SK-N-SH treated with all-trans-retinoic acid at 6 μM for 48 hours (cell line): Measurements from ENCODE around the gene HOXB7.

Experiments used
- ATAC-seq: fragments of 200-7000 bp; cut with Tn5 transposase; 3 replicates; pipeline ENCODE4 v1.9.1; 2020; ENCODE audit warnings: mild to moderate bottlenecking, moderate library complexity
- ARNTL ChIP-seq: fragments of 450-650 bp; formaldehyde crosslinking; IDR thresholded peaks from 2 replicates; pipeline ENCODE4 v1.5.0; 2020; ENCODE audit warnings: low read depth, mild to moderate bottlenecking, moderate library complexity, borderline replicate concordance
- BACH2 ChIP-seq: fragments of 250-450 bp; sonication (Bioruptor Pico); IDR thresholded peaks from 2 replicates; pipeline ENCODE4 v1.9.0; 2021; ENCODE audit warnings: mild to moderate bottlenecking, borderline replicate concordance
- CSDC2 ChIP-seq: fragments of 250-450 bp; sonication (Bioruptor Pico); IDR thresholded peaks from 2 replicates; pipeline ENCODE4 v1.5.0; 2020; ENCODE audit warnings: mild to moderate bottlenecking, moderate library complexity
- CSRNP3 ChIP-seq: fragments of 250-450 bp; sonication (Bioruptor Pico); IDR thresholded peaks from 2 replicates; pipeline ENCODE4 v1.5.1; 2021; ENCODE audit warnings: mild to moderate bottlenecking, moderate library complexity
- ESRRG ChIP-seq: fragments of 250-450 bp; sonication (Bioruptor Pico); IDR thresholded peaks from 2 replicates; pipeline ENCODE4 v1.6.1; 2021; ENCODE audit warnings: mild to moderate bottlenecking
- GLIS3 ChIP-seq: fragments of 250-450 bp; sonication (Bioruptor Pico); IDR thresholded peaks from 2 replicates; pipeline ENCODE4 v1.5.0; 2020; ENCODE audit warnings: mild to moderate bottlenecking, moderate library complexity
- ISL1 ChIP-seq: fragments of 250-450 bp; sonication (Bioruptor Pico); IDR thresholded peaks from 2 replicates; pipeline ENCODE4 v2.1.2; 2022; ENCODE audit warnings: mild to moderate bottlenecking, moderate library complexity
- OSR1 ChIP-seq: fragments of 250-450 bp; sonication (Bioruptor Pico); IDR thresholded peaks from 2 replicates; pipeline ENCODE4 v1.8.0; 2022; ENCODE audit warnings: moderate library complexity, mild to moderate bottlenecking, inconsistent platforms
- PATZ1 ChIP-seq: fragments of 250-450 bp; sonication (Bioruptor Pico); IDR thresholded peaks from 2 replicates; pipeline ENCODE4 v1.8.0; 2020; ENCODE audit warnings: mild to moderate bottlenecking, moderate library complexity, borderline replicate concordance
- PPARA ChIP-seq: fragments of 250-450 bp; sonication (Bioruptor Pico); IDR thresholded peaks from 2 replicates; pipeline ENCODE4 v1.5.0; 2020; ENCODE audit warnings: mild to moderate bottlenecking, borderline replicate concordance
- RARB ChIP-seq: fragments of 250-450 bp; sonication (Bioruptor Pico); IDR thresholded peaks from 2 replicates; pipeline ENCODE4 v1.8.0; 2021; ENCODE audit warnings: mild to moderate bottlenecking, moderate library complexity
- SNAI2 ChIP-seq: fragments of 250-450 bp; sonication (Bioruptor Pico); IDR thresholded peaks from 2 replicates; pipeline ENCODE4 v1.5.0; 2020; ENCODE audit warnings: mild to moderate bottlenecking, moderate library complexity
- TCF4 ChIP-seq: fragments of 250-450 bp; sonication (Bioruptor Pico); IDR thresholded peaks from 2 replicates; pipeline ENCODE4 v1.8.0; 2021; ENCODE audit warnings: mild to moderate bottlenecking, moderate library complexity, borderline replicate concordance
- TOX ChIP-seq: fragments of 250-450 bp; sonication (Bioruptor Pico); IDR thresholded peaks from 2 replicates; pipeline ENCODE4 v1.8.0; 2021; ENCODE audit warnings: mild to moderate bottlenecking, moderate library complexity, borderline replicate concordance
- ZC3H10 ChIP-seq: fragments of 250-450 bp; sonication (Bioruptor Pico); IDR thresholded peaks from 2 replicates; pipeline ENCODE4 v1.5.1; 2021; ENCODE audit warnings: mild to moderate bottlenecking, moderate library complexity
- ZFP3 ChIP-seq: fragments of 250-450 bp; sonication (Bioruptor Pico); IDR thresholded peaks from 2 replicates; pipeline ENCODE4 v1.5.0; 2020; ENCODE audit warnings: mild to moderate bottlenecking, moderate library complexity
- ZFP30 ChIP-seq: fragments of 450-650 bp; formaldehyde crosslinking; IDR thresholded peaks from 2 replicates; pipeline ENCODE4 v1.5.0; 2022; ENCODE audit warnings: mild to moderate bottlenecking, moderate library complexity
- ZNF565 ChIP-seq: fragments of 450-650 bp; formaldehyde crosslinking; conservative IDR thresholded peaks from 2 replicates; pipeline ENCODE4 v1.5.0; 2020; ENCODE audit warnings: low read depth, mild to moderate bottlenecking, moderate library complexity
- ZNF70 ChIP-seq: fragments of 450-650 bp; formaldehyde crosslinking; IDR thresholded peaks from 2 replicates; pipeline ENCODE4 v1.5.0; 2020; ENCODE audit warnings: mild to moderate bottlenecking, moderate library complexity
- ZNF8 ChIP-seq: fragments of 450-650 bp; formaldehyde crosslinking; IDR thresholded peaks from 2 replicates; pipeline ENCODE4 v1.5.0; 2020; ENCODE audit warnings: mild to moderate bottlenecking, moderate library complexity
- TF ChIP-seq, protein P1 (sequence below): fragments of 250-450 bp; sonication (Bioruptor Pico); IDR thresholded peaks from 2 replicates; pipeline ENCODE4 v1.5.0; 2020; ENCODE audit warnings: mild to moderate bottlenecking, moderate library complexity
- TF ChIP-seq, protein P2 (sequence below): fragments of 250-450 bp; sonication (Bioruptor Pico); IDR thresholded peaks from 2 replicates; pipeline ENCODE4 v1.8.0; 2021; ENCODE audit warnings: low read depth, mild to moderate bottlenecking, moderate library complexity, borderline replicate concordance
- TF ChIP-seq, protein P3 (sequence below): fragments of 250-450 bp; sonication (Bioruptor Pico); IDR thresholded peaks from 2 replicates; pipeline ENCODE4 v1.5.1; 2020; ENCODE audit warnings: low read depth, mild to moderate bottlenecking, moderate library complexity

Gene HOXB7

DNA sequence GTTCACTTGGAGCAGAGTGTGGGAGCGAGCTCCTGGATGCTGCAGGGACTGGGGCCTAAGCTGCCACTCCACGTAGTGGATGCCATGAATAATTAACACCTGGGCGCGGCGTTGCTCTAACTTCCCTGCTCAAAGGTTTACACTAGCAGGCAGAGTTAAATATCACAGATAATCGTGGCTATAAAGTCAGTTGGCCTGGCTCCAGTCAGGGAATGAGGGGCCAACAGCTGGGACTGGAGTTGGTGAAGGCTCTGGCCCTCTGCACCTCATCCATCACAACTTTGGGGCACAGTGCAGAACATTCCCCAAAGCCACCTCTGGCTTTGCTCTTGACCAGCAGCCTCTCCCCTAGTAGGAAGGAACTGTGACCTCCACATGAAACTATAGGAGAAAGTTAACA lies 43.6 kb downstream of the HOXB7 start:
- ATAC-seq, result no peak
- TF ChIP-seq ZC3H10 (CRISPR knock-in tag) (no peak), OSR1 (CRISPR knock-in tag) (no peak), ISL1 (CRISPR knock-in tag) (no peak), SNAI2 (CRISPR knock-in tag) (no peak), ZNF8 (CRISPR knock-in tag) (no peak), RARB (no peak), ZFP3 (CRISPR knock-in tag) (no peak), TCF4 (CRISPR knock-in tag) (no peak), ARNTL (no peak), PATZ1 (CRISPR knock-in tag) (no peak), CSDC2 (CRISPR knock-in tag) (no peak), PPARA (CRISPR knock-in tag) (no peak), ZNF565 (CRISPR knock-in tag) (no peak), GLIS3 (no peak), CSRNP3 (CRISPR knock-in tag) (no peak), TOX (CRISPR knock-in tag) (no peak)
- TF ChIP-seq, protein P1, sequence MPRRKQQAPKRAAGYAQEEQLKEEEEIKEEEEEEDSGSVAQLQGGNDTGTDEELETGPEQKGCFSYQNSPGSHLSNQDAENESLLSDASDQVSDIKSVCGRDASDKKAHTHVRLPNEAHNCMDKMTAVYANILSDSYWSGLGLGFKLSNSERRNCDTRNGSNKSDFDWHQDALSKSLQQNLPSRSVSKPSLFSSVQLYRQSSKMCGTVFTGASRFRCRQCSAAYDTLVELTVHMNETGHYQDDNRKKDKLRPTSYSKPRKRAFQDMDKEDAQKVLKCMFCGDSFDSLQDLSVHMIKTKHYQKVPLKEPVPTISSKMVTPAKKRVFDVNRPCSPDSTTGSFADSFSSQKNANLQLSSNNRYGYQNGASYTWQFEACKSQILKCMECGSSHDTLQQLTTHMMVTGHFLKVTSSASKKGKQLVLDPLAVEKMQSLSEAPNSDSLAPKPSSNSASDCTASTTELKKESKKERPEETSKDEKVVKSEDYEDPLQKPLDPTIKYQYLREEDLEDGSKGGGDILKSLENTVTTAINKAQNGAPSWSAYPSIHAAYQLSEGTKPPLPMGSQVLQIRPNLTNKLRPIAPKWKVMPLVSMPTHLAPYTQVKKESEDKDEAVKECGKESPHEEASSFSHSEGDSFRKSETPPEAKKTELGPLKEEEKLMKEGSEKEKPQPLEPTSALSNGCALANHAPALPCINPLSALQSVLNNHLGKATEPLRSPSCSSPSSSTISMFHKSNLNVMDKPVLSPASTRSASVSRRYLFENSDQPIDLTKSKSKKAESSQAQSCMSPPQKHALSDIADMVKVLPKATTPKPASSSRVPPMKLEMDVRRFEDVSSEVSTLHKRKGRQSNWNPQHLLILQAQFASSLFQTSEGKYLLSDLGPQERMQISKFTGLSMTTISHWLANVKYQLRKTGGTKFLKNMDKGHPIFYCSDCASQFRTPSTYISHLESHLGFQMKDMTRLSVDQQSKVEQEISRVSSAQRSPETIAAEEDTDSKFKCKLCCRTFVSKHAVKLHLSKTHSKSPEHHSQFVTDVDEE (CRISPR knock-in tag), result no peak
- TF ChIP-seq, protein P2, sequence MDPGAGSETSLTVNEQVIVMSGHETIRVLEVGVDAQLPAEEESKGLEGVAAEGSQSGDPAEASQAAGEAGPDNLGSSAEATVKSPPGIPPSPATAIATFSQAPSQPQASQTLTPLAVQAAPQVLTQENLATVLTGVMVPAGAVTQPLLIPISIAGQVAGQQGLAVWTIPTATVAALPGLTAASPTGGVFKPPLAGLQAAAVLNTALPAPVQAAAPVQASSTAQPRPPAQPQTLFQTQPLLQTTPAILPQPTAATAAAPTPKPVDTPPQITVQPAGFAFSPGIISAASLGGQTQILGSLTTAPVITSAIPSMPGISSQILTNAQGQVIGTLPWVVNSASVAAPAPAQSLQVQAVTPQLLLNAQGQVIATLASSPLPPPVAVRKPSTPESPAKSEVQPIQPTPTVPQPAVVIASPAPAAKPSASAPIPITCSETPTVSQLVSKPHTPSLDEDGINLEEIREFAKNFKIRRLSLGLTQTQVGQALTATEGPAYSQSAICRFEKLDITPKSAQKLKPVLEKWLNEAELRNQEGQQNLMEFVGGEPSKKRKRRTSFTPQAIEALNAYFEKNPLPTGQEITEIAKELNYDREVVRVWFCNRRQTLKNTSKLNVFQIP (CRISPR knock-in tag), result no peak

- no peak for TF ChIP-seq ESRRG
- TF ChIP-seq CSDC2 (CRISPR knock-in tag), result no peak
- TF ChIP-seq SNAI2 (CRISPR knock-in tag), result no peak
- TF ChIP-seq RARB, result no peak
- TF ChIP-seq OSR1 (CRISPR knock-in tag), result no peak
- no peak for TF ChIP-seq ZC3H10 (CRISPR knock-in tag)
- ATAC-seq, result no peak
These were observed 44.1 kb downstream of the HOXB7 start for GRCh38 chr17:48566717-48567116.

DNA sequence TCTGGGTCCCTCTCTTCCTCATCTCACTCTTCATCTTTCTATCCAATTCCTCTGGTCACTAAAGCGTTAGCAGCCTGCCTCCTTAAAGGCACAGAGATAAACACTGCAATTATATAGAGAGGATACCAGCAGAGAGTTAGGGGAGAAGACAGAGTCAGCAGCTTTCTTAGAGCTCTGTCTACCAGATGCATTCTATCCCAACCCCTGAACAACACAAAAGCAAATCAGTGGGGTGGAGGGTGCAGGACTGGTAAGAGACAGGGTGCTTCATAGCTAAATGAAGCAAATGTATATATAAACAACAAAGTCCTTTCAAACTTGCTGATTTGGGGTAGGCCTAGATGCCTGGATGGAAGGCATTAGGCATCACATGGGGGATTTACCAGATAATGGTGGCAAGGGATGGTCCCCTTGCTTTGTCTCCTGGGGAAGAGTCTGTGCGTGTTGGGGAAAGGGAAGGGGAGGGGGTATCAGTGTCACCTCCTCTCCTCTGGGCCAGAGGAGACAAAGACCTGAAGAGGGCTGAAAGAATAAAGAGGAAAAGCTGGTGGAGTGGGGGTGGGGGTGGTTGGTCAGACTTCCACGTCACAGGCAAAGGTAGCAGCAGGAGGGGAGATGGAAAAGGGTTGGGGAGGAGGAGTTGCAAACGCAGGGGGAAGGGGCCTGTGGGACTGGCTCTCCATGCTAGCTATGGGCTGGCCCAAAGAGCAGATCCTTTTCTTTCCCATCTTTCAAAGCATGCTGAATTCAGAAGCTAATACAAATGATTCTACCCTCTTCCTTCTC lies 44.7 kb downstream of the HOXB7 start:
- ATAC-seq, result no peak
- TF ChIP-seq ZC3H10 (CRISPR knock-in tag) (no peak), BACH2 (CRISPR knock-in tag) (no peak), PATZ1 (CRISPR knock-in tag) (no peak), ARNTL (no peak), ZFP30 (CRISPR knock-in tag) (no peak), ZNF565 (CRISPR knock-in tag) (no peak), ISL1 (CRISPR knock-in tag) (no peak), ZNF70 (CRISPR knock-in tag) (no peak), ZFP3 (CRISPR knock-in tag) (no peak), TOX (CRISPR knock-in tag) (no peak), ESRRG (no peak), ZNF8 (CRISPR knock-in tag) (no peak), RARB (no peak)
- TF ChIP-seq, protein P3, sequence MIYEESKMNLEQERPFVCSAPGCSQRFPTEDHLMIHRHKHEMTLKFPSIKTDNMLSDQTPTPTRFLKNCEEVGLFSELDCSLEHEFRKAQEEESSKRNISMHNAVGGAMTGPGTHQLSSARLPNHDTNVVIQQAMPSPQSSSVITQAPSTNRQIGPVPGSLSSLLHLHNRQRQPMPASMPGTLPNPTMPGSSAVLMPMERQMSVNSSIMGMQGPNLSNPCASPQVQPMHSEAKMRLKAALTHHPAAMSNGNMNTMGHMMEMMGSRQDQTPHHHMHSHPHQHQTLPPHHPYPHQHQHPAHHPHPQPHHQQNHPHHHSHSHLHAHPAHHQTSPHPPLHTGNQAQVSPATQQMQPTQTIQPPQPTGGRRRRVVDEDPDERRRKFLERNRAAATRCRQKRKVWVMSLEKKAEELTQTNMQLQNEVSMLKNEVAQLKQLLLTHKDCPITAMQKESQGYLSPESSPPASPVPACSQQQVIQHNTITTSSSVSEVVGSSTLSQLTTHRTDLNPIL (CRISPR knock-in tag), result no peak
- TF ChIP-seq, protein P1 (CRISPR knock-in tag), result no peak
